ENCODE results near the gene IL16.

DNA sequence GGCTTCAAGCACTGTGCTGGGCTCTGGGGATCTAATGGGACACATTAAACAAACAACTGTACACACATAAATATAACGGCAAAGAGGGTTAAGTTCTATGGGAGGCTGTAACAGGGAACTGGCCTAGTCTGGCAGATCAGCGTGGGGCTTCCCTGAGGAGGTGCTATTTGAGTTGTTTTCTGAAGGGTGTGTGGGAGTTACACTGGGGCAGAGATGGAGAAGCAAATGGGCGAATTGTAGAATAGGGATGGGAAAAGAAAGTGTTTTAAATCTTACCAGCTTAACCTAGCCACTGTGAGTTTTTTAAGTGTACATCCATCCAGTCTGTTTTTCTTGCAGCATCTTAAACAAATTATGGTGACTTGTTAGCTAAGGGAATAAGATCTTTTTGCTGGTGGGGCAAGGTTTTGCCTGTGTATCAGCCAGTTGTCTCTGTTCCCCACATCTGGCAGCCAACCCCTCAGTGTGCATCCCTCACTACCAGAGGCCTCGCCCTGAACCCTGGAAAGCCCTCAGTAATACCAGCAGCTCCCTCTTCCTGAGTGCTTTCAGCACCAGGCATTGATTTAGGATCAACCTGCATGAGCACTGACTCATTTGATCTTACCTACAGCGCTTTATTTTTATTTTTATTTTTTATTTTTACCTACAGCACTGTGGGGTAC lies 10.9 kb upstream of the IL16 start:
- TF ChIP-seq CEBPB (IDR thresholded peaks at IDR 0.05): no peak
- TF ChIP-seq CTCF (IDR thresholded peaks at IDR 0.05): no peak
- TF ChIP-seq POLR2A (IDR thresholded peaks at IDR 0.05; ENCODE audit: low read length): no peak
